Vagina (tissue), 2 donors: ENCODE measurements around the gene ELAVL1.

Source experiments
- POLR2A ChIP-seq, 2 donors: fragments of 450-650 bp; IDR thresholded peaks; one replicate each; pipeline ENCODE4 v1.6.1; 2017; ENCODE audit warnings: antibody characterized with exemption in 2 of 2, mild to moderate bottlenecking in 2 of 2, moderate library complexity in 2 of 2
- POLR2AphosphoS5 ChIP-seq, 2 donors: sonication (generic); formaldehyde crosslinking; IDR thresholded peaks; one replicate each; pipeline ENCODE4 v1.9.0; 2017; ENCODE audit warnings: antibody characterized with exemption in 2 of 2, mild to moderate bottlenecking in 2 of 2, low read depth in 1 of 2; ENCODE audit not compliant: insufficient read depth in 1 of 2
- TF ChIP-seq, protein P1 (sequence below), 3 experiments: fragments of 450-650 bp in 2 of 3; fragments of 200-600 bp in 1 of 3; sonication (generic) in 1 of 3; IDR thresholded peaks; one replicate each; pipeline ENCODE4 v1.5.1; 2017 to 2019; ENCODE audit warnings: antibody characterized with exemption in 3 of 3, mild to moderate bottlenecking in 2 of 3, moderate library complexity in 2 of 3

GRCh38 chr19:8036434-8037099, 31.1 kb upstream of the ELAVL1 start:
- TF ChIP-seq, protein P1, sequence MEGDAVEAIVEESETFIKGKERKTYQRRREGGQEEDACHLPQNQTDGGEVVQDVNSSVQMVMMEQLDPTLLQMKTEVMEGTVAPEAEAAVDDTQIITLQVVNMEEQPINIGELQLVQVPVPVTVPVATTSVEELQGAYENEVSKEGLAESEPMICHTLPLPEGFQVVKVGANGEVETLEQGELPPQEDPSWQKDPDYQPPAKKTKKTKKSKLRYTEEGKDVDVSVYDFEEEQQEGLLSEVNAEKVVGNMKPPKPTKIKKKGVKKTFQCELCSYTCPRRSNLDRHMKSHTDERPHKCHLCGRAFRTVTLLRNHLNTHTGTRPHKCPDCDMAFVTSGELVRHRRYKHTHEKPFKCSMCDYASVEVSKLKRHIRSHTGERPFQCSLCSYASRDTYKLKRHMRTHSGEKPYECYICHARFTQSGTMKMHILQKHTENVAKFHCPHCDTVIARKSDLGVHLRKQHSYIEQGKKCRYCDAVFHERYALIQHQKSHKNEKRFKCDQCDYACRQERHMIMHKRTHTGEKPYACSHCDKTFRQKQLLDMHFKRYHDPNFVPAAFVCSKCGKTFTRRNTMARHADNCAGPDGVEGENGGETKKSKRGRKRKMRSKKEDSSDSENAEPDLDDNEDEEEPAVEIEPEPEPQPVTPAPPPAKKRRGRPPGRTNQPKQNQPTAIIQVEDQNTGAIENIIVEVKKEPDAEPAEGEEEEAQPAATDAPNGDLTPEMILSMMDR (IDR thresholded peaks at IDR 0.05): no peak
- TF ChIP-seq POLR2AphosphoS5 (IDR thresholded peaks at IDR 0.05; ENCODE audit: insufficient read depth in 1 of 2, low read depth in 1 of 2) (no peak), POLR2A (IDR thresholded peaks at IDR 0.05) (no peak)
